Femur (tissue), 1 donor: ENCODE results near the gene CNOT4.

Experiments used
- DNase-seq: peaks from one replicate; pipeline ENCODE4 v3.0.0-alpha.2; 2017

The CNOT4 gene

GRCh38 chr7:135391514-135391913 is 118.4 kb downstream of the CNOT4 start:
- no peak for DNase-seq

- no peak for DNase-seq
These were observed 119.1 kb downstream of the CNOT4 start for GRCh38 chr7:135390829-135391228.

- DNase-seq = no peak
These were observed 119.9 kb downstream of the CNOT4 start for GRCh38 chr7:135389971-135390370.

- DNase-seq = no peak
These were observed 121.3 kb downstream of the CNOT4 start for GRCh38 chr7:135388616-135389015.

- DNase-seq = no peak
These were observed 123.1 kb downstream of the CNOT4 start for GRCh38 chr7:135386776-135387175.

- no peak for DNase-seq
These were observed 123.7 kb downstream of the CNOT4 start for GRCh38 chr7:135386181-135386580.

GRCh38 chr7:135385209-135385608 is 124.7 kb downstream of the CNOT4 start:
- DNase-seq = no peak

DNA sequence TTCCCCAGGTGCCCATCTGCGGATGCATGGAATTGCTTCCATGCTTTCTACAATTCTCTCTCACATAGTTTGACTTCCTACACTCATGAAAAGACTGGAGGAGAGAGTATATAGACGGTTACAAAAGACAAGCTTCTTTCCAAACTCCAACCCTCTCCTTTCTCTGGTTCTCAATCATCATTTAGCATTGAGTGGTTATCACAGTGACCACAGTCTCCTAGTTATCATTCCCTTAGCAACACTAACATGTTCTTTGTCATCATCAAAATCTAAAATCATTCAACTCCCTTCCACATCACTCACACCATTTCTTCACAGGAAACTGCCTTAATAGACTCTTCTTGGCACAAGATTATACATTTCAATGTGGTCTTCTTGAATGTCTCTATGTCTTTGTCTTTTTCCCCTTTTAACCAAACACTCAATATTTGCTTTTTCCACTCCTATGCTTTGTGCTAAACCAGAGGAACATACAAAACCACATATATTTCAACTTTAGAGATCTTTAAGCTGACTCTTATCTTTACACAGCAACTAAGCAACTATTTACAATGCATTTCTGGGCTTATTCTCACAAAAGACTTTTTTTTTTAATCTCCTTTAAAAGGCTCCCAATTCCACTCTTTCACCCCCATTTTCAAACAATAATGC is 126.3 kb downstream of the CNOT4 start:
- no peak for DNase-seq

GRCh38 chr7:135382173-135382572 is 127.7 kb downstream of the CNOT4 start:
- DNase-seq = no peak

- DNase-seq = no peak
These were observed 128.5 kb downstream of the CNOT4 start for GRCh38 chr7:135381369-135381768.

DNA sequence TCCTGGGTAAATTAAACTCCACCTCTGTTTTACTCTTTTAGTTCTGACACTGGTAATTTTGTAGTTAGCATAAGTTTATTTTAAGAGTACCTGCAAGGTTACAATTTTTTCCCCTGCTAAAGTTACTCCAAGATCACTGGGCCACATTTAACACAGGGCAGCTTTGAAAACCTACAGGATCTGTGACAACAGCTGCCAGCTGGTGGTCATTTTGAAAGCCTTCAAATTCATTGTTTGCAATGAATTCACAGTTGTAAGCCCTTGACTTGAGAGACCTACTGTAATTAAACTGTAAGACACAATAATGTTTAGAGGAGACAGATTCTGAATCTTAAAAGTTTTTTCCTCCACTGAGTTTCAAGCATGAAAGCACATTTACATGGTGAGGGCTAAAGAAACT is 129.6 kb downstream of the CNOT4 start:
- no peak for DNase-seq

DNA sequence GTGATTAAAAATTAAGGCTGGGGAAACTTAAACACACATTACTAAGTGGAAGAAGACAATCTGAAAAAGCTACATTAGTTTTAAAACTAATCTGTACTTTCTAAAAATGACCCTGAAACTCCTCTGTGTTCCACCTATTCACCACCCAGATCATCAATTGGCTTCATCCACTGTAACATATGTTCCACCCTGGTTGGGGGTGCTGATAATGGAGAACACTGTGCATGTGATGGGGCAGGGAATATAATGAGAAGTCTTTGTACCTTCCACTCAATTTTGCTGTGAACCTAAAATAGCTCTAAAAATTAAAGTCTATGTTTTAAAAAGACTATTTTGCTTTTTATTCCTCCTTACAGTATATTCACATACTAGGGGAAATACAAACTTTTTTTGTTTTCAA is 132.7 kb downstream of the CNOT4 start:
- no peak for DNase-seq

DNA sequence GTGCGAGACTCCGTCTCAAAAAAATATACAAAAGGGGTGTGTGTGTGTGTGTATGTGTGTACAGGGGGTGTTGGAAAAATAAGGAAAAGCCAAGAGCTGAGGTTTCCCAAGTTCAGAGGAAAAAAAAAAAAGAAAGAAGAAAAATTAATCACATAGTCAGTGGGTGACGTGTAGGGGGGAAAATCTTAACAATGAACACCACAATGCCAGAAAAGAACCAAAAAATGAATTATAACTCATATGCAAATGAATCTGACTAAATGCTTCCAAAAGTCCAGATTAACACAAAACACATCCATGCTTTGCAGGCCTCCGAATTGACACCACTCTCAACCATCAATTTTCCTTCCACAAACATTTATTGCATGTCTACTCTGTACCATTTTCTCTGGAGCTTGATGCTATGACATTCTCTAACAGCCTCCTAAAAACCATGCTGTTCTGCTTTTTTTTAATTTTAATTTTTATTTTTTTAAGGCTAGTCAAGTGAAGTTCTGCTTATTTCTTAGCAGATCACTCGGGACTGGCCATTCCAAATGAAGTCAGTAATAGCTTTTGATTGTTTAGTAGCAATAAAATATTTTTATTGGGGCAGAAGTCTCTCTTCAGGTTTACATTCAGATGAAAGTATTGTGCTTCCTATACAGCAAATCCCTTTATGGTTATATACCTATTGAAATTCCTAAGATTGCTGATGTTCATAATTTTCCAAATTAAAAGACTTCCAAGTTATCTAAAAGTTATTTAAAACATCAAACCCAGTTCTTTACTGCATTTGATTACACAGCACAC is 133.8 kb downstream of the CNOT4 start:
- no peak for DNase-seq

GRCh38 chr7:135374736-135375135 is 135.2 kb downstream of the CNOT4 start:
- DNase-seq = no peak

DNA sequence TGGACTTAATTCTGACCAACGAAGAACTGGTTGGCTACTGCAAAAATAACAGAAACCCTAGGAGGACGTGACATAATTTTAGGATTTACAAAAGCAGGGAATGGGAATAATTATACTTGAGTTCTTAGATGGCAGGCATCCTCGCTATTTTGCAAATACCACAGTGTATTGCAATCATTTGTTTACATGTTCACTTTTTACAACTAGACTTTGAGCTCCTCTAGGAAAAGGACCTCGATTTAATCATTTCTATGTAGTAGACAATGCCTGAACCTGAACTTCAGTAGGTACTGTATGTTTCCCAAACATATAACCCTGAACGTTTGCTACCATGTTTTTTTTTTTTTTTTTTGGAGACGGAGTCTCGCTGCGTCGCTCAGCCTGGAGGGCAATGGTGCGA is 137.7 kb downstream of the CNOT4 start:
- DNase-seq = no peak

DNA sequence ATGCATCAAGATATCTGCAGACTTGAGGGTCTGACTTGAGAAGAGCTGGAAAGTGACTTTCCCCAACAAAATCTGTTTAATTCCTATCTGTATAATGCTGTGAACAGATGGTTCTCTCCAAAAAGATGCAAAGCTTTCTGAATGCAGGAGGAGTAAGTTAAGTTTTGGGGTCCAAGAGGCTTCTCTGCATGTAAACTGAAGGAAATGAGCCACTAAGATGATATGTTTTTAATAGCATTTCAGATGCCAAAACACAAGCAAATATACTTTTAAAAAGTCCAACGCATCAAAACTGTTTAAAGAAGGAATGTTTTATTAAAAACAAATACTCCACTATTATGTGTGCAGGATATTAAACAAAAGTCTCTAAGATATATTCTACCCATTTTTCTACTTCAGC is 139.2 kb downstream of the CNOT4 start:
- no peak for DNase-seq

- no peak for DNase-seq
These were observed 140.5 kb downstream of the CNOT4 start for GRCh38 chr7:135369405-135369804.

DNA sequence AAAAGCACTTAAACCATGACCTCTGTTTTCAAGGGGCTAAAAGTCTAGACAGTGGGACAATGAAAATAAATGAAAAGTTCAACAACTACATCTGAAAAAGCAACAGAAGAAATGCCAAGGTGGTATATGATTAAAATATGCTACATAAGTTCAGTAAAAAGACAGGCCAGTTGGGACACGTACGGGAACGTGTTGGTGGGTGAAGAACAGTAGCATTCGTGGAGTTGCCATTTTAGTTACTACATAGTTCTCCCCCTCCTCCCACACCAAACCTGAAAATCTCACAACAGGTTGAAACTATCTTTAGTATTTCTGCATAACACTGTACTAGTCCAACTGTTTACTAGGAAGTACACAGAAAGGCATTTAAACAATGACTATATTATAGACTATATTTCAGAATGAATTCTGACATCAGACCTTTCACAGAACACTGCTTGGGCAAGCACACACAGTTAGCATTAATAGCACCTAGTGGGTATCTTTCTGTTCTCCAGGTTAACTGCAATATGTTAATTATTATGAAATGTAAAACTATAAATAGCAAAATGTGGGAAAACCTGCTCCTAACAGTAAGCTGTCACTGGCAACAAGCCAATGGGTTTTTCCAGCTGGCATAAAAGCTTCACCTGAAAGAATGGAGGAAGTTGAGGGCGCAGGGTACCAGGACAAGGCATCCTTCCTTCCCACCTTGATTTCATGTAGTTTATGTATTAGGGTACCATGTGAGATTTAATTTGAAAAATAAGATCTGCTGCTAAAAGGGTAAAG is 141.3 kb downstream of the CNOT4 start:
- DNase-seq = no peak

GRCh38 chr7:135366843-135367508 is 142.9 kb downstream of the CNOT4 start:
- no peak for DNase-seq

GRCh38 chr7:135365721-135366120 is 144.2 kb downstream of the CNOT4 start:
- DNase-seq = no peak

- DNase-seq = no peak
These were observed 145.7 kb downstream of the CNOT4 start for GRCh38 chr7:135364206-135364605.

DNA sequence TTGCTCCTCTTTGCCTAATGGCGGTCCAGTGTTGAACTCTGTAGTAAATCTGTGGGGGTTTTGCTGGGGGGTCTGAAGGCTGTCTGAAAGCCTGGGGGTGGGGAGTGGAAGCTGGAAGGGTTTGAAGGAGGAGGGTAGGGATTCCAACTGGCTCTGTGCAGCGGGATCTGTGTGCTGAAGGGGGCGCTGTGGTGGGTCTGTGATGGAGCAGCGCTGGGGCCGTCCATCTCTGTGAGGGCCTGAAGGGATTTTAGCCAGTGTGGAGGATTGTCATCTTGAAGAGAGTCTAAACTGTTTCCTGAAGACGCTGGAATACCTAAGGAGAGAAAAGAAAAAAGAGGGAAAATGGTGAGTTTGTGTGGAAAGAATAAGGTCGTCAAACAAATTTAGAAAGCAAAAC is 147.0 kb downstream of the CNOT4 start:
- no peak for DNase-seq

DNA sequence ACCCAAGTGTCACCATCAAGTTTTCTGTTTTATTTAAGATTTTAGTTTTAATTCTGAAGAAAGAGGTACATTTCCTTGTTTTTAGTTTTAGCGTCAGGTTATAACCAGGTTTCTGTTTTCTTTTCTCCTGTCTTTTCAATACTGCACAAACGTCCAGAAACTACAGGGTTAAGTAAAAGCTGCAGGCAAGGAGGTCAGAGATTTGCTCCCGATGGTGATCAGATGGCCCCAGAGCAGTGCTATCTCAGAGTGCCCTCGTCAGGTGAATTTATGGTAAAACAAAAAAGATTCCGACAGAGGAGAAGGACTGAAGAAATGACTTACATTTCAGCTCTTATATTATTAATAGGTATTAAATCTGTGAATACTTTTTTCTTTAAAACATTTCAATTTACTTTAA is 148.1 kb downstream of the CNOT4 start:
- DNase-seq = no peak
